HepG2 (cell line): ENCODE data around the gene LRFN2.

Experiments used
- BRCA1 ChIP-seq: sonication (generic); formaldehyde crosslinking; IDR thresholded peaks from 2 replicates; pipeline ENCODE4 v1.4.0; 2020; ENCODE audit warnings: missing genetic modification reagents
- GATAD2A ChIP-seq: IDR thresholded peaks from 2 replicates; pipeline ENCODE4 v1.6.1; 2016
- NR2F6 ChIP-seq, 2 experiments: IDR thresholded peaks; 2 replicates each; pipeline ENCODE4 v1.6.1; 2016; ENCODE audit warnings: antibody characterized with exemption in 1 of 2, mild to moderate bottlenecking in 1 of 2
- RNF2 ChIP-seq: fragments of 450-650 bp; conservative IDR thresholded peaks from 2 replicates; pipeline ENCODE4 v1.6.1; 2016; ENCODE audit warnings: low read depth
- SUZ12 ChIP-seq: fragments of 150-350 bp; IDR thresholded peaks from 2 replicates; pipeline ENCODE4 v1.6.1; 2014; ENCODE audit warnings: low read depth, low read length
- ZZZ3 ChIP-seq: sonication (generic); formaldehyde crosslinking; IDR thresholded peaks from 2 replicates; pipeline ENCODE4 v1.4.0; 2020; ENCODE audit warnings: missing genetic modification reagents, mild to moderate bottlenecking, borderline replicate concordance

DNA sequence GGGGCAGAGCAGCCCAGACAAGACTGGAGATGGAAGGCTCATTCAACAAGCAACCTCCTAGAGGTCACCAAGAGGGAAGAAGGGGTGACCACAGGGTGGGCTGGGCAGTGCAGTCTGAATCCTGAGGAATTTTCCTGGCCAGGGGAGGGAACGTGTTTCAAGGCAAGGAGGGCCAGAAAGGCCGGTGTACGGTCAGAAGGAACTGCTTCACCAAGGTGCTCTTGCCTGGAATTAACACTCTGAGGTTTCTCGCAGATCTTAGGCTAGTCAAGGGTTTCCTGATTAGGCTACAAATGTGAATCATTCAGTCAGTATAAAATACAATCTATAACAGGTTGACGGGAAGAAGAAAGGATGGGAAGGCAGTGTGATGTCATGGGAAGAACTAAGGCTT, 199.3 kb downstream of the LRFN2 start:
- TF ChIP-seq NR2F6 (IDR thresholded peaks at IDR 0.05) (no peak), NR2F6 (CRISPR knock-in tag; IDR thresholded peaks at IDR 0.05) (no peak), SUZ12 (no peak), ZZZ3 (no peak), RNF2 (no peak), GATAD2A (CRISPR knock-in tag) (no peak), BRCA1 (no peak)
